HepG2 (cell line): ENCODE results near the gene P4HTM. TPM values are rescaled to one million over a fixed set of nuclear protein-coding genes. Genes with fewer than 3 reads are reported as not detected.

ENCODE experiments used
- HDAC1 ChIP-seq: sonication (generic); formaldehyde crosslinking; IDR thresholded peaks from 2 replicates; pipeline ENCODE4 v1.5.1; 2020; ENCODE audit warnings: mild to moderate bottlenecking, missing genetic modification reagents
- MXD3 ChIP-seq: IDR thresholded peaks from 2 replicates; pipeline ENCODE4 v1.6.1; 2016; ENCODE audit warnings: mild to moderate bottlenecking, missing biosample characterization, missing genetic modification reagents
- NR1H2 ChIP-seq: sonication (generic); formaldehyde crosslinking; IDR thresholded peaks from 2 replicates; pipeline ENCODE4 v1.8.1; 2022; ENCODE audit warnings: low read depth, missing genetic modification reagents, borderline replicate concordance
- NR2F1 ChIP-seq, 2 experiments: fragments of 450-650 bp in 1 of 2; formaldehyde crosslinking in 1 of 2; IDR thresholded peaks; 2 replicates each; pipeline versions ENCODE4 v1.5.0 to v1.6.1; 2016 to 2020; ENCODE audit warnings: mild to moderate bottlenecking in 1 of 2, missing compliant biosample characterization in 1 of 2, missing genetic modification reagents in 1 of 2, moderate library complexity in 1 of 2
- PLRG1 ChIP-seq: fragments of 450-650 bp; conservative IDR thresholded peaks from 2 replicates; pipeline ENCODE4 v1.6.1; 2016
- POLR2AphosphoS2 ChIP-seq: IDR thresholded peaks from 2 replicates; pipeline ENCODE4 v1.6.1; 2011; ENCODE audit warnings: low read depth, low read length, improper control_type of control experiment
- TERF1 ChIP-seq: sonication (generic); formaldehyde crosslinking; IDR thresholded peaks from 2 replicates; pipeline ENCODE4 v1.8.0; 2022; ENCODE audit warnings: mild to moderate bottlenecking, missing genetic modification reagents, moderate library complexity
- ZBTB4 ChIP-seq: sonication (generic); formaldehyde crosslinking; IDR thresholded peaks from 2 replicates; pipeline ENCODE4 v1.4.0; 2020; ENCODE audit warnings: missing genetic modification reagents, mild to moderate bottlenecking, borderline replicate concordance
- ZHX2 ChIP-seq, 2 experiments: sonication (generic) in 1 of 2; formaldehyde crosslinking in 1 of 2; IDR thresholded peaks; 2 replicates each; pipeline versions ENCODE4 v1.6.1 to v1.9.0; 2014 to 2022; ENCODE audit warnings: antibody characterized with exemption in 1 of 2, borderline replicate concordance in 1 of 2, inconsistent platforms in 1 of 2, low read depth in 1 of 2, missing genetic modification reagents in 1 of 2
- ZNF337 ChIP-seq: sonication (generic); formaldehyde crosslinking; IDR thresholded peaks from 2 replicates; pipeline ENCODE4 v1.5.1; 2020; ENCODE audit warnings: missing genetic modification reagents, low read depth, mild to moderate bottlenecking, borderline replicate concordance
- ZNF713 ChIP-seq: sonication (generic); formaldehyde crosslinking; IDR thresholded peaks from 2 replicates; pipeline ENCODE4 v1.4.0; 2020; ENCODE audit warnings: mild to moderate bottlenecking, missing genetic modification reagents
- ZNF746 ChIP-seq: sonication (generic); formaldehyde crosslinking; IDR thresholded peaks from 2 replicates; pipeline ENCODE4 v1.8.0; 2022; ENCODE audit warnings: mild to moderate bottlenecking, missing genetic modification reagents
- polyA plus RNA-seq, 8 experiments: library from polyadenylated mRNA; depleted of rRNA in 3 of 8; stranded (reverse) in 7 of 8; unstranded in 1 of 8; fragments of >200 nt; fragmentation: Illumina TruSeq in 4 of 8; extraction: Trizol in 4 of 8; gene quantifications; 2 replicates each; pipeline versions ENCODE4 v1.2.1 to v1.2.3, GENCODE V29; 2011 to 2016; ENCODE audit warnings: low read depth in 4 of 8, missing spikeins in 1 of 8, mixed read lengths in 1 of 8; ENCODE audit not compliant: insufficient read depth in 1 of 8
- total RNA-seq, 5 experiments: library from RNA; depleted of rRNA; stranded (reverse); fragments of >200 nt; fragmentation: Illumina TruSeq; extraction: Trizol; gene quantifications; 2 replicates each; pipeline ENCODE4 v1.2.3, GENCODE V29; 2016; ENCODE audit warnings: low read depth in 1 of 5

P4HTM gene
- total and polyA plus RNA-seq, 2 of the 13 experiments (the other 11 are each of a cell fraction or from before 2014, with no cell fraction given): 0.01 TPM; not detected in 1

- no peak for TF ChIP-seq ZHX2 (IDR thresholded peaks at IDR 0.05; ENCODE audit: low read depth)
- no peak for TF ChIP-seq ZHX2 (CRISPR knock-in tag; IDR thresholded peaks at IDR 0.05; ENCODE audit: borderline replicate concordance)
- no peak for TF ChIP-seq TERF1 (CRISPR knock-in tag)
- TF ChIP-seq NR1H2 (CRISPR knock-in tag): no peak
- no peak for TF ChIP-seq HDAC1 (CRISPR knock-in tag)
- TF ChIP-seq MXD3 (CRISPR knock-in tag): no peak
- no peak for TF ChIP-seq NR2F1 (CRISPR knock-in tag; IDR thresholded peaks at IDR 0.05)
- TF ChIP-seq ZNF746: no peak
- no peak for TF ChIP-seq ZNF337 (CRISPR knock-in tag)
- TF ChIP-seq POLR2AphosphoS2: no peak
- TF ChIP-seq PLRG1: no peak
- TF ChIP-seq ZNF713: no peak
- no peak for TF ChIP-seq ZBTB4 (CRISPR knock-in tag)
These were observed 6.9 kb upstream of the P4HTM start (continued) for GRCh38 chr3:48983096-48983495.
